ENCODE data around the gene TTN.

TTN gene

DNA sequence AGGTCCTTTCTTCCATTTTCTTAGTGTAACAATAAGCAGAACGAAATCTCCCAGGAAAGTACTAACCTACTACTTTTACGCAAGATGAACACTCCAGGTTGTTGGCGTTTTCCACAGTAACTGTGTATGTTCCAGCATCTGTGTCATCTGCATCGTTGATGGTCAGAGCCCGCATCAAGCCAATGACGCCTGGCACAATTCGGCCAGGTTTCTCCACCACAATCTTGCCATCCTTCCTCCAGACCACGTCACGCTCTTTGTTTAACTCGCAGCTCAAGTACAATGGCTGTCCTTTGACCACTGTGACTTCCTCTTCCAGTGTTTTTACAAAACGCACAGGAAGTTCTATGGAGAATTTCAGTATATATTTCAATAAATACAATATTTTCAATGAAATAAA is 171.3 kb downstream of the TTN start:
- DNase-seq, result no peak

- DNase-seq, result no peak
Observed at GRCh38 chr2:178632729-178633128, 174.5 kb downstream of the TTN start.

GRCh38 chr2:178630581-178630980 is 176.6 kb downstream of the TTN start:
- DNase-seq, result no peak

GRCh38 chr2:178629463-178629862 is 177.8 kb downstream of the TTN start:
- no peak for DNase-seq

GRCh38 chr2:178628605-178629004 is 178.6 kb downstream of the TTN start:
- no peak for DNase-seq

- DNase-seq, result no peak
Observed at GRCh38 chr2:178627401-178627800, 179.8 kb downstream of the TTN start.

- no peak for DNase-seq
Observed at GRCh38 chr2:178615969-178616368, 191.3 kb downstream of the TTN start.

DNA sequence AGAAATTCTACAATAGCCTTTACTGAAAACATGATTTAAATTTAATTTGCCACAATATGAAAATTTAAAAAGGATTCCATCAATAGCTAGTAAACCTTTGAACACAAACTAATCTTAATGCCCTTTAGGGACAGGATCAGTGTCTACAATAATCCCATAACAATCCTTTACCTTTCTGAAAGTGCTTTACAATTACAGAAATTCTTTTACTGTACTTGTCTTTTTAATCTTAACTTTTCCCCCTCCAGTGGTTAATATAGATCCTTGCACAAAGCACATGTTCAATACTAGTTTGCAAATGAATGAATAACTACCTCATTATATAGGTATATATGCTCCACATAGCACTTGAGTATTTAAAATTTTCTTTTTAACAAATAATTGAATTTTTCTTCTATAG is 204.3 kb downstream of the TTN start:
- DNase-seq, result no peak

DNA sequence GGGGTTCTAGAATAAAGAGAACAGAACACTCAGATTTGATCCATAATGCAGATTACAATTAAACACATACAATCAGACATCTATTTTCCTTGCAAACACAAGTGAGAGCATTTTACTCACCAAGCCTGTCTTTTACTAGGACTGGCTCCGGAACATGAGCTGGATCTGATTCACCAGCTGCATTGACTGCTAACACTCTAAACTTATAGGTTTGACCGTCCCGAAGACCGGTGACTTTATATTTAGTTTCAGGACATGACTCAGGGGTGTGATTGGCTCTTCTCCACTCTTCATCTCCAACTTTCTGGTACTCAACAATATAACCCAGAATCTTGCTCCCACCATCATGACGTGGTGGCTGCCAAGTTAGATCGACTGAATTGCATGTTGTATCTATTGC is 214.6 kb downstream of the TTN start:
- DNase-seq, result no peak

DNA sequence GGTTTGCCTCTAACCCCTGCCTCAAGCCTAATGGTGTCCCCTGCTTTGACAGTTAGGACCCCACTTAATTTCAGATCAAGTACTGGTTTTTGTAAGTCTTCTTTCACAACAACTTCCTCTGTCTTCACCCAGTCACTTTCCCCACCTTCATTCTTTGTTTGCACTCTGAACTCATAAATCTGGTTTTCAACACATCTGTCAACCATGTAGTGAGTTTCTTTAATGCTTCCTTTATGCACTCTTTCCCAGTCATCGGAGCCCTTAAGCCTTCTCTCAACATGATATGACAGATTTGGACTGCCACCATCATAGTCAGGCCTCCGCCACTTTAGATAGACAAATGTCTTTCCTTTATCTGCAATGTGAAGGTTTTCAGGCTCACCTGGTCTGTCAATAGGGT is 217.9 kb downstream of the TTN start:
- DNase-seq, result no peak

DNA sequence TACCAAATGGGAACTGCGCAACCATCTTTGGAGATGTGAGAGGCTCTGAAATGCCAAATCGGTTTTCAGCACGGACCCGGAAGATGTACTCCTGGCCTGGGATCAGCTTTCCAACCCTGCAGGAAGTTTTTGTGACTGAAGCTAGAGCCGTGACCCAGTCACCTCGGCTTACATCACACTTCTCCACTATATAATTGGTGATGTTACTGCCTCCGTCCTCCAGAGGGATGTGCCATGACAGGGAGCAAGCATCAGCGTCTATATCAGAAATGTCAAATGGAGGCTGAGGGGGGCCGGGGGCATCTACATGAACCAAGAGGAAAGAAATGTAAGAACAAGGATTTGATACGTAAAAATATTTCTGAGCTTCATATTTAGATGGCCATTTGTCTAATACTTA is 222.6 kb downstream of the TTN start:
- DNase-seq, result no peak

GRCh38 chr2:178579006-178579405 is 228.2 kb downstream of the TTN start:
- no peak for DNase-seq

- no peak for DNase-seq
Observed at GRCh38 chr2:178574789-178575188, 232.4 kb downstream of the TTN start.

GRCh38 chr2:178568227-178568626 is 239.0 kb downstream of the TTN start:
- no peak for DNase-seq

DNA sequence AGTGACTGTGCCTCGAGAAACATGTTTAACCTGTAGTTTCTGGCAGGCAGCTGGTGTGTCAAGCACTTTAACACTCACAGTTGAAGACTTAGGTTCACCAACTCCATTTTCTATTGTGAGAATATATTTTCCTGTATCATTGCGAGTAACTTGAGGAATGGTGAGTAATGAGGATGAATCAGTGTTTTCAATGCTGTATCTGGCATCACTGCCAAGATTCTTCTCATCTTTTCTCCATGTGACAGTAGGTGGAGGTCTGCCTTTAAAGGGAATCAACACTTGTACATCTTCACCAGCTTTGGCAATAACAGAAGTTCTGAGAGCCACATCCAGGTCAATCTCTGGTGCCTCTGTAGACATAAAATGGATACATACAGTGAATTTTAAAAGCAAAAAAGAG is 254.2 kb downstream of the TTN start:
- no peak for DNase-seq

GRCh38 chr2:178550352-178550751 is 256.9 kb downstream of the TTN start:
- no peak for DNase-seq

- no peak for DNase-seq
Observed at GRCh38 chr2:178542569-178542968, 264.7 kb downstream of the TTN start.

DNA sequence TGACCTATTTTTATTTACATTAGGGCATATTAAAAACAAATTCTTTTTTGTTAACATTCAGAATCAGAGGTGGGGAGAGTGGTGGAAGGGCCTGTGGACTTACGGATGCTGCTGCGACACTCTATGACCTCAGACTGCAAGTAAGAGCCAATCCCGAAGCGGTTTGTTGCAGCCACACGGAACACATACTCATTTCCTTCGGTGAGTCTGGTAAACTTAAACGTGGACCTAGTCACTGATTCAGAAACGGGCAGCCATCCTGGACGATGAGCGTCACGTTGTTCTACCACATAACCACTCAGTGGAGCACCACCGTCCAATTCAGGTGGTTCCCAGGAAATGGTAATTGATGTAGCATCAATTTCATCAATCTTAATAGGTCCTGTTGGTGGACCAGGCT is 265.1 kb downstream of the TTN start:
- no peak for DNase-seq

- no peak for DNase-seq
Observed at GRCh38 chr2:178536037-178536436, 271.2 kb downstream of the TTN start.

DNA sequence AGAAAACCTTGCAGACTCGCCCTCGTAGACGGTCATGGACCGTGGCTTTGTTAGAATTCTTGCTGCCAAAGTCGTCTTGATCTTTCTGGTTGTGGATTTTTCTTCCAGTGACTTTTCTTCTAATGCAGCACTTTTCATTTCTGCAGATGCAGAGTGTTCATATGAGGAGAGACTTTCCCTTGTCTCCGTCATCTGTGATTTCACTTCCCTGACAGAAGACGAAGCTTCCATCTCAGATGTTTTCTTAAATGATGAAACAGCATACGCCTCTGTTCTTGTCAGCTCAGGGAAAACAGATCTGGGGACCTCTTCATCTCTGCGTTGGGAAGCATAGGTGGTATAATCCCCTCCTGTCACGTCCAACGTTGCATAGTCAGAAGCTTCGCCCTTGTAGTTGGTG is 276.1 kb downstream of the TTN start:
- DNase-seq, result no peak

DNA sequence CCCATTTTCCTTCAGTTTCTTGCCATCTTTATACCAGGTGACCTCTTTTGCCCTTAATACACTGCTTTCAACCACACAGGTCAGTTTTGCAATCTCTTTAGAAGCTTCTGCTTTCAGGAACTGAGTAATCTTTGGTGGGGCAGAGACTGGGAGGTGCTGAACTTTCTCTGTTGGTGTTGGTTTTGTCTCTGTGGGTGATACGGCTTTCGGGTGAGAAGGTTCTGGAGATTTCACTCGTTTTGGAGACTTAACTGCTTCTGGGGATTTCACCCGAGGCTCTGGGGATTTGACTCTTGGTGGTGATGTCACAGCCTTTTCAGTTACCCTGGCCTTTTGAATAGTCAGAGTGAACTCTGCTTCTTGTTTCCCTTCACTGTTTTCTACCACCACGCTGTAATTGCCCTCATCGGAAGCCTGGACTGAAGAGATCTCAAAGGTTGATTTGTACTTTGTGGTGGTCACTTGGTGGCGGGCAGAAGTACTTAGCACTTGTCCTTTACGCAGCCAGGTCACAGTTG is 276.5 kb downstream of the TTN start:
- DNase-seq, result no peak

DNA sequence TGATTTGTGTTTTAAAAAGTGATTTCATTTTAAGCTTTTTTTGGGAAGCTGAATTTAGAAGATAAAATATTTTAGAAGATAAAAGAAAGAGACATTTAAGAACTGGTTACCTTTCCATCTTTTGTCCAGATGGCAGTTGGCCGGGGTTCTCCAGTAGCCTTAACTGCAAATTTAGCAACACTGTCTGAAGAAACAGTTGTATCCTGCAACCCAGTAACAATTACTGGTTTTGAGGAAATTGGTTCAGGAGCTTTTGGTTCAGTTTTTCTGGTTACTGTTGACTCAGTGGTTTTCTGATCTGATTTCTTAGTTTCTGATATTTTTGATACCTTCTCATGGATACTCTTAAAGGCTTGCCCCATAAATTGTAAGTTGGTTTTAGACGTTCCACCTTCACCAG is 277.1 kb downstream of the TTN start:
- DNase-seq, result no peak

- no peak for DNase-seq
Observed at GRCh38 chr2:178529194-178529593, 278.0 kb downstream of the TTN start.

DNA sequence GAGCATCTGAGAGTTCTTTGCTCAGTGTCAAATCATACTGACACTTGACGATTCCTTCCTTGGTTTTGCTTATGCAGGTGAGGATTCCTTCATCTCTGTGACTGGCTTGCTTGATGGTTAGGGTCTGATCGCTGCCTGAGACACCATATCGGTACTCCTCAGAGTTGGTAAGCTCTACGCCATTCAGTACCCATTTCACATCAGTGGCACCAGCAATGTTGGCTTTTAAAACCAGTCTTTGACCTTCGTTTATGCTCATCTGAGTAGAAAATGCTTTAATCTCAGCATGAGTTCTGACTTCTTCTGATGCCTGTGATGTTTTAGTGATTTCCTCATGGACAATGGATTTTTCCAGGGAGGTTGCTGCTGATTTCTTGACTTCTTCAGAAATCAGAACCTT is 278.6 kb downstream of the TTN start:
- DNase-seq, result no peak

- DNase-seq, result no peak
Observed at GRCh38 chr2:178527592-178527991, 279.6 kb downstream of the TTN start.

- DNase-seq, result no peak
Observed at GRCh38 chr2:178526256-178526655, 281.0 kb downstream of the TTN start.
